Skeletal muscle cell (primary cell): ENCODE data around the gene ECE1.
"Not testable (repeated sequence)": the region's sequence is repeated elsewhere in the genome, so short reads cannot be mapped to it uniquely, and the experiment has no call there.

Experiments used
- DNase-seq: peaks from one replicate; pipeline ENCODE4 v3.0.0-alpha.2; 2010; ENCODE audit warnings: low read depth
- H3K4me3 ChIP-seq: 2 replicates; pipeline ENCODE4 v1.5.1; 2011; ENCODE audit warnings: low read depth, mild to moderate bottlenecking, control low read depth, low read length, moderate library complexity

ECE1 gene

GRCh38 chr1:21239221-21239620, 51.0 kb downstream of the ECE1 start:
- no peak overlapping the region for H3K4me3 ChIP-seq
- peak; percentile 39 for DNase-seq

GRCh38 chr1:21238141-21238800, 52.0 kb downstream of the ECE1 start:
- DNase-seq = no peak
- no peak overlapping the region for H3K4me3 ChIP-seq

GRCh38 chr1:21237446-21238088, 52.7 kb downstream of the ECE1 start:
- H3K4me3 ChIP-seq = no peak overlapping the region
- no peak for DNase-seq

GRCh38 chr1:21236178-21236577, 54.1 kb downstream of the ECE1 start:
- H3K4me3 ChIP-seq = no peak overlapping the region
- no peak for DNase-seq

GRCh38 chr1:21234779-21235178, 55.5 kb downstream of the ECE1 start:
- no peak overlapping the region for H3K4me3 ChIP-seq
- peak; percentile 20 for DNase-seq

- H3K4me3 ChIP-seq = no peak overlapping the region
- no peak for DNase-seq
Measured at GRCh38 chr1:21233490-21233889, 56.8 kb downstream of the ECE1 start.

GRCh38 chr1:21232044-21232443, 58.2 kb downstream of the ECE1 start:
- no peak for DNase-seq
- no peak overlapping the region for H3K4me3 ChIP-seq

- no peak overlapping the region for H3K4me3 ChIP-seq
- DNase-seq = peak; percentile 30
Measured at GRCh38 chr1:21229246-21230000, 60.8 kb downstream of the ECE1 start.

- not testable (repeated sequence) for H3K4me3 ChIP-seq, DNase-seq
Measured at GRCh38 chr1:21228224-21228623, 62.0 kb downstream of the ECE1 start.

GRCh38 chr1:21225065-21225464, 65.2 kb downstream of the ECE1 start:
- DNase-seq = no peak
- H3K4me3 ChIP-seq = no peak overlapping the region

- no peak overlapping the region for H3K4me3 ChIP-seq
- no peak for DNase-seq
Measured at GRCh38 chr1:21220815-21221214, 69.4 kb downstream of the ECE1 start.

GRCh38 chr1:21219674-21220073, 70.6 kb downstream of the ECE1 start:
- H3K4me3 ChIP-seq = no peak overlapping the region
- no peak for DNase-seq

- no peak overlapping the region for H3K4me3 ChIP-seq
- DNase-seq = no peak
Measured at GRCh38 chr1:21217812-21218596, 72.3 kb downstream of the ECE1 start.

- DNase-seq = no peak
- no peak overlapping the region for H3K4me3 ChIP-seq
Measured at GRCh38 chr1:21216835-21217811, 73.1 kb downstream of the ECE1 start.

GRCh38 chr1:21212126-21212525, 78.1 kb downstream of the ECE1 start:
- no peak overlapping the region for H3K4me3 ChIP-seq
- DNase-seq = no peak

GRCh38 chr1:21208137-21208700, 82.0 kb downstream of the ECE1 start:
- not testable (repeated sequence) for DNase-seq

GRCh38 chr1:21206117-21206516, 84.1 kb downstream of the ECE1 start:
- no peak for DNase-seq
- no peak overlapping the region for H3K4me3 ChIP-seq

More at GRCh38 chr1:21208137-21208700, 82.0 kb downstream of the ECE1 start:
- H3K4me3 ChIP-seq = not testable (repeated sequence)

GRCh38 chr1:21205416-21205815, 84.8 kb downstream of the ECE1 start:
- H3K4me3 ChIP-seq = no peak overlapping the region

More at GRCh38 chr1:21205416-21205815, 84.8 kb downstream of the ECE1 start:
- no peak for DNase-seq
